Kidney epithelial cell (primary cell): ENCODE results near the gene KCNIP4. TPM values are rescaled to one million over a fixed set of nuclear protein-coding genes. Genes with fewer than 3 reads are reported as not detected.

Experiments
- DNase-seq: peaks from one replicate; pipeline ENCODE4 v3.0.0-alpha.2; 2010; ENCODE audit warnings: low read depth
- H3K27me3 ChIP-seq: 2 replicates; pipeline ENCODE4 v1.6.0; 2011; ENCODE audit warnings: low read length; ENCODE audit not compliant: control insufficient read depth, insufficient read depth
- H3K36me3 ChIP-seq: 2 replicates; pipeline ENCODE4 v1.5.1; 2011; ENCODE audit warnings: low read length; ENCODE audit not compliant: control insufficient read depth, insufficient read depth
- H3K4me3 ChIP-seq: 2 replicates; pipeline ENCODE4 v1.5.1; 2011; ENCODE audit warnings: low read depth, mild to moderate bottlenecking, control low read depth, low read length
- total RNA-seq: library from RNA; depleted of rRNA; stranded (reverse); fragments of >200 nt; gene quantifications from 2 replicates; pipeline ENCODE4 v1.2.3, GENCODE V29; 2015
- TF ChIP-seq, protein P1 (sequence below): IDR thresholded peaks from 2 replicates; pipeline ENCODE4 v1.5.1; 2011; ENCODE audit warnings: mild to moderate bottlenecking, moderate library complexity, low read length, control low read depth, inconsistent platforms; ENCODE audit not compliant: insufficient read depth, poor library complexity, severe bottlenecking

Gene KCNIP4
- total RNA-seq, 1 donor from 2014 or later, result 5.5 TPM

DNA sequence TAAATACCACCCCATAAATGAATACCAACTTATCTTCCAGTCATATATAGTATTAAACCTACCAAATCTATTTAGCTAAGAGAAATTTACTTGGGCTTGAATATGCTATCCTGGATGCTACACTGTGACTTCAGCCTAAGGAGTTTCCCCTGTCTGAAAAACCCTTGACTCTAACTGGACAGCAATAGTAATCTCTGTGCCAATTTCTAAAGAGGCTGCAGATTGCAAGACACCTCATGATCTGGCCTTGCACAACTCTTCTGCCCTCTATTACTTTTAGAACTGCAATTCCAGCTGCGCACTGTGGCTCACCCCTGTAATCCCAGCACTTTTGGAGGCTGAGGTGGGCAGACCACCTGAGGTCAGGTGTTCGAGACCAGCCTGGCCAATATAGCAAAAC, 371.5 kb downstream of the KCNIP4 start:
- no peaks in the 10 kb centered on the region for H3K36me3 ChIP-seq
- TF ChIP-seq, protein P1, sequence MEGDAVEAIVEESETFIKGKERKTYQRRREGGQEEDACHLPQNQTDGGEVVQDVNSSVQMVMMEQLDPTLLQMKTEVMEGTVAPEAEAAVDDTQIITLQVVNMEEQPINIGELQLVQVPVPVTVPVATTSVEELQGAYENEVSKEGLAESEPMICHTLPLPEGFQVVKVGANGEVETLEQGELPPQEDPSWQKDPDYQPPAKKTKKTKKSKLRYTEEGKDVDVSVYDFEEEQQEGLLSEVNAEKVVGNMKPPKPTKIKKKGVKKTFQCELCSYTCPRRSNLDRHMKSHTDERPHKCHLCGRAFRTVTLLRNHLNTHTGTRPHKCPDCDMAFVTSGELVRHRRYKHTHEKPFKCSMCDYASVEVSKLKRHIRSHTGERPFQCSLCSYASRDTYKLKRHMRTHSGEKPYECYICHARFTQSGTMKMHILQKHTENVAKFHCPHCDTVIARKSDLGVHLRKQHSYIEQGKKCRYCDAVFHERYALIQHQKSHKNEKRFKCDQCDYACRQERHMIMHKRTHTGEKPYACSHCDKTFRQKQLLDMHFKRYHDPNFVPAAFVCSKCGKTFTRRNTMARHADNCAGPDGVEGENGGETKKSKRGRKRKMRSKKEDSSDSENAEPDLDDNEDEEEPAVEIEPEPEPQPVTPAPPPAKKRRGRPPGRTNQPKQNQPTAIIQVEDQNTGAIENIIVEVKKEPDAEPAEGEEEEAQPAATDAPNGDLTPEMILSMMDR, result no peak

DNA sequence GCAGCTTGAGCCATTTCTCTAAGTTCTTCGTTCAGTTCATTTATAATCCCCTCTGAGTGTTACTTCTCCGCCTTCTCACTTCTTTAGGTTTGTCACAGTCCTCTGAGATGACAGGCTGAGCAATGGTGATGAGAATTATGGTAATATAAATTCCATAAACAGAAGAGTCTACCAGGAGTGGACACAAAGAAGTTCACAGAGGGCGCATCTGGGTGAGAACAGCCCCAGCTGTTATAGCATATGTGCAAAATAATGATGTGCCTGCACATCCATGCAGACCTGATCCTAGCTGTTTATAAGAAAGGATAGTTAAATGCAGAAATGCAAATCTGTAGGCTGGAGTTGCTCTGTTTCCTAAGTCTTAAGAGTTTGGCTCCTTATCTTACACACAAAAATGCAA, 377.5 kb downstream of the KCNIP4 start:
- no peak for DNase-seq
- no peaks in the 10 kb centered on the region for H3K36me3 ChIP-seq
- no peak overlapping the region for H3K4me3 ChIP-seq
- no peaks in the 10 kb centered on the region for H3K27me3 ChIP-seq
- TF ChIP-seq, protein P1, result no peak

More for the DNA sequence above, 371.5 kb downstream of the KCNIP4 start:
- no peak for DNase-seq
- H3K4me3 ChIP-seq, result no peak overlapping the region
- H3K27me3 ChIP-seq, result no peaks in the 10 kb centered on the region

DNA sequence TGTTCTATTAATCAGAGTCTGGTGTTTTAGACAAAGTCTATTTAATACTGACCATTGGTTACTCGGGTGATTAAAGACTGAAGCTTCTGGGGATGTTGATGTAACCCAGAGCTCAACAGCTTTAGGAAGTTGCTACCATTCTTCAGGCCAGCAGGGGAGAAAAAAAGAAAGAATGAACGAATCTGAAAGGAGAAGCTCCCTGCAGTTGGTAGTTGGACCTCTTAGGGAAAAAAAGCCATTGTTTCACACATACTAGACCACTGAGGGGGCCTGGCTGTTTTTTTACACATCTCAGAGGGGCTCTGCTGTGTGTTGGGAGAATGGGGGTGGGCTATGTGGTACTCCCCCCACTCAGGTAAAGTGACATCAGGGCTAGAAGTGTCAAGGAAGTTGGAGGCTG, 378.9 kb downstream of the KCNIP4 start:
- TF ChIP-seq, protein P1, result no peak
- H3K4me3 ChIP-seq, result no peak overlapping the region
- H3K27me3 ChIP-seq, result no peaks in the 10 kb centered on the region
- DNase-seq, result no peak
- no peaks in the 10 kb centered on the region for H3K36me3 ChIP-seq

DNA sequence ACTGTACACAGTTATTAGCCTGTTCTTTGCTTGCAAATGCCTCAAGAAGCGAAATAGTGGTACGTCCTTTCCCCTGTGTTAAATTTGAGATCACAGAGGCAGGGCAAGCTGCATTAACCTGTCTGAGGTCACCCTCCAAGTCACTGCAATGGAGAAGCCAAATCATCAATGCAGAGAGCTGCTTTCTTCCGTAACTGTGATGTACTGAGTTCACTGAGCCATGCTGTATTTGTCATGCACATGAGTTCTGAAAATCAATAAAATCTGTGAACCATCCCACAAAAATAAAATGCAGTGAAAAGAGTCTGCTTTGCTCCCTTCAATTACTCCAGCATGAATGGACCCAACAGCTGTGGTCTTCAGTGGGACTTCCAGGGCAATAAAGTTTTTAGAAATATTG, 393.5 kb downstream of the KCNIP4 start:
- Histone ChIP-seq H3K27me3 (no peaks in the 10 kb centered on the region), H3K4me3 (no peak overlapping the region), H3K36me3 (no peaks in the 10 kb centered on the region)
- no peak for DNase-seq
- TF ChIP-seq, protein P1, result no peak

DNA sequence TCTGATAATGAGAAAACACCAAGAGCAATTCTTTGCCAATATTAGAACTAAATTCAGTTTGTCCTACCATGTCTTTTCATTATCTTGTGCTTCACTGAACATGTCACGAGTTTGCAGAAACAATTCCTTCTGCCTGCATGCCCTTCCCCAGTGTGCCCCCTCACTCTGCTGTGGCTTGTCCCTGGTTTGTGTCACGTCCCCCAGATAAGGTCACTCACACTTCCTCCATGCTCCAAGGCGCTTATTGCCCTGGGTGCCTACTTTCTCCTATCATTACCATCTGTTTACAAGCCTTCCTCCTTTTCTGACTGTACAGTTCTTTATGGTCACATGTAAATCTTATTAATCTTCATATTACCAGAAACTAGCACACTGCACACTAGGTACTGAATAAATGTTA, 394.1 kb downstream of the KCNIP4 start:
- H3K4me3 ChIP-seq, result no peak overlapping the region
- H3K36me3 ChIP-seq, result no peaks in the 10 kb centered on the region
- TF ChIP-seq, protein P1, result no peak
- DNase-seq, result no peak
- no peaks in the 10 kb centered on the region for H3K27me3 ChIP-seq

DNA sequence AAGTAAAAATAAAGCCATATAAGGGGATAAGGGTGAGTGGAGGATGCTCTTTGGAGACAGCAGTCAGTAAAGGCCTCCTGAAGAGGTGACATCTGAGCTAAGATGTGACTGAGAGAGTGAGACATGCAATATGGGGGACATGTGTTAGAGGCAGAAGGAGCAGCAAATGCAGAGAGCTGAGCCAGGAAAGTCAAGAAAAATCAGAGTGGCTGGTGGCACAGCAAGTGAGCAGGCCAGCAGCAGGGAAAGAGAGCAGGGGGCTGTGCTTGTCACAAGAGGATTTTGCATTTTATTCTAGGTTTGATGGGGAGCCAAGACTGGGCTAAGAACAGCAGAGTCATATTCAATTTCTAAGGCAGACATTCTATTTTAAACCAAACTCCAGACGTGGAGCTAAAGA, 394.5 kb downstream of the KCNIP4 start:
- no peaks in the 10 kb centered on the region for H3K27me3 ChIP-seq
- DNase-seq, result no peak
- TF ChIP-seq, protein P1, result no peak
- no peak overlapping the region for H3K4me3 ChIP-seq
- no peaks in the 10 kb centered on the region for H3K36me3 ChIP-seq
